Astrocyte (in vitro differentiated cells and primary cell): ENCODE results near the gene ZNF488. TPM values are rescaled to one million over a fixed set of nuclear protein-coding genes. Genes with fewer than 3 reads are reported as not detected.
"Not testable (repeated sequence)": the region's sequence is repeated elsewhere in the genome, so short reads cannot be mapped to it uniquely, and the experiment has no call there.

ENCODE experiments used
- DNase-seq: peaks from one replicate; pipeline ENCODE4 v3.0.0-alpha.2; 2010; ENCODE audit warnings: low read depth
- FAIRE-seq: peaks from 2 replicates; lab custom pipeline; 2011; peaks lifted over from hg19 to GRCh38; lab: Jason Lieb, UNC
- H2AFZ ChIP-seq: 2 replicates; pipeline ENCODE4 v1.6.0; 2012; ENCODE audit warnings: low read depth, low read length, inconsistent platforms
- H3K27ac ChIP-seq: 2 replicates; pipeline ENCODE4 v1.5.1; 2011; ENCODE audit warnings: low read depth, low read length, inconsistent platforms
- H3K27me3 ChIP-seq: 2 replicates; pipeline ENCODE4 v1.6.0; 2011; ENCODE audit warnings: low read length, inconsistent platforms; ENCODE audit not compliant: insufficient read depth
- H3K36me3 ChIP-seq: 2 replicates; pipeline ENCODE4 v1.5.1; 2011; ENCODE audit warnings: low read length, inconsistent platforms; ENCODE audit not compliant: insufficient read depth
- H3K4me1 ChIP-seq: 2 replicates; pipeline ENCODE4 v1.5.1; 2011; ENCODE audit warnings: low read length, inconsistent platforms; ENCODE audit not compliant: insufficient read depth
- H3K4me2 ChIP-seq: 2 replicates; pipeline ENCODE4 v1.6.0; 2012; ENCODE audit warnings: low read length, inconsistent platforms
- H3K4me3 ChIP-seq: 2 replicates; pipeline ENCODE4 v1.5.1; 2011; ENCODE audit warnings: low read depth, mild to moderate bottlenecking, low read length, inconsistent platforms; ENCODE audit not compliant: insufficient read depth
- H3K79me2 ChIP-seq: 2 replicates; pipeline ENCODE4 v1.6.0; 2012; ENCODE audit warnings: mild to moderate bottlenecking, low read length, inconsistent platforms; ENCODE audit not compliant: insufficient read depth
- H3K9ac ChIP-seq: 2 replicates; pipeline ENCODE4 v1.6.0; 2012; ENCODE audit warnings: mild to moderate bottlenecking, low read length, inconsistent platforms
- H3K9me3 ChIP-seq: 2 replicates; pipeline ENCODE4 v1.5.1; 2012; ENCODE audit warnings: low read depth, mild to moderate bottlenecking, low read length, inconsistent platforms; ENCODE audit not compliant: insufficient read depth
- H4K20me1 ChIP-seq: 2 replicates; pipeline ENCODE4 v1.6.0; 2012; ENCODE audit warnings: low read length, inconsistent platforms; ENCODE audit not compliant: insufficient read depth
- H3K27ac Mint-ChIP-seq: one replicate; pipeline ENCODE4 v1.8.0; 2021; ENCODE audit warnings: mild to moderate bottlenecking, mixed read lengths; ENCODE audit not compliant: unreplicated experiment
- H3K27me3 Mint-ChIP-seq: one replicate; pipeline ENCODE4 v1.8.0; 2021; ENCODE audit warnings: low read depth, mixed read lengths; ENCODE audit not compliant: unreplicated experiment
- H3K36me3 Mint-ChIP-seq: one replicate; pipeline ENCODE4 v1.8.0; 2021; ENCODE audit warnings: low read depth, mixed read lengths; ENCODE audit not compliant: unreplicated experiment
- H3K4me1 Mint-ChIP-seq: one replicate; pipeline ENCODE4 v1.8.0; 2021; ENCODE audit warnings: low read depth, mixed read lengths; ENCODE audit not compliant: unreplicated experiment
- H3K4me3 Mint-ChIP-seq: one replicate; pipeline ENCODE4 v1.8.0; 2021; ENCODE audit warnings: mild to moderate bottlenecking, moderate library complexity, mixed read lengths; ENCODE audit not compliant: unreplicated experiment
- H3K9me3 Mint-ChIP-seq: one replicate; pipeline ENCODE4 v1.8.0; 2021; ENCODE audit warnings: mild to moderate bottlenecking, mixed read lengths; ENCODE audit not compliant: unreplicated experiment
- CTCF ChIP-seq: IDR thresholded peaks from 2 replicates; pipeline ENCODE4 v1.5.1; 2011; ENCODE audit warnings: low read depth, mild to moderate bottlenecking, inconsistent platforms, low read length, moderate library complexity; ENCODE audit not compliant: insufficient read depth
- EZH2 ChIP-seq: IDR thresholded peaks from 2 replicates; pipeline ENCODE4 v1.6.1; 2012; ENCODE audit warnings: mild to moderate bottlenecking, low read length, inconsistent platforms; ENCODE audit not compliant: insufficient read depth
- total RNA-seq: library from RNA; stranded (reverse); gene quantifications from 2 replicates; pipeline ENCODE4 v1.2.1, GENCODE V29; 2021

ZNF488 gene
- total RNA-seq, 1 donor from 2014 or later, result 1.4 TPM

GRCh38 chr10:47389619-47390018, 5.5 kb upstream of the ZNF488 start:
- no peak overlapping the region for H3K27ac Mint-ChIP-seq
- no peak overlapping the region for H3K27ac ChIP-seq
- H4K20me1 ChIP-seq, result no peaks in the 10 kb centered on the region
- no peak for DNase-seq
- no peak overlapping the region for H3K4me2 ChIP-seq
- H3K79me2 ChIP-seq, result no peaks in the 10 kb centered on the region
- no peak overlapping the region for H3K9ac ChIP-seq
- no peaks in the 10 kb centered on the region for H3K4me1 ChIP-seq
- H3K9me3 Mint-ChIP-seq, result peaks cover 5% of the 10 kb centered on the region
- H3K36me3 Mint-ChIP-seq, result no peaks in the 10 kb centered on the region
- no peak for FAIRE-seq
- no peaks in the 10 kb centered on the region for H3K9me3 ChIP-seq
- no peaks in the 10 kb centered on the region for H3K27me3 ChIP-seq
- H3K4me3 Mint-ChIP-seq, result no peak overlapping the region
- no peak for TF ChIP-seq EZH2
- no peak for TF ChIP-seq CTCF
- no peak overlapping the region for H2AFZ ChIP-seq
- peaks cover 3% of the 10 kb centered on the region for H3K4me1 Mint-ChIP-seq
- H3K27me3 Mint-ChIP-seq, result peaks cover 2% of the 10 kb centered on the region
- H3K4me3 ChIP-seq, result no peak overlapping the region
- H3K36me3 ChIP-seq, result no peaks in the 10 kb centered on the region

GRCh38 chr10:47388879-47389278, 4.8 kb upstream of the ZNF488 start:
- FAIRE-seq (no peak), DNase-seq (no peak)
- no peaks in the 10 kb centered on the region for H4K20me1 ChIP-seq
- H3K9ac ChIP-seq, result no peak overlapping the region
- no peaks in the 10 kb centered on the region for H3K9me3 ChIP-seq
- H2AFZ ChIP-seq, result no peak overlapping the region
- Mint-ChIP-seq H3K4me3 (no peak overlapping the region), H3K4me1 (peaks cover 3% of the 10 kb centered on the region), H3K27ac (no peak overlapping the region), H3K36me3 (no peaks in the 10 kb centered on the region), H3K9me3 (peaks cover 5% of the 10 kb centered on the region), H3K27me3 (peaks cover 2% of the 10 kb centered on the region)
- H3K36me3 ChIP-seq, result no peaks in the 10 kb centered on the region
- no peak overlapping the region for H3K27ac ChIP-seq
- no peak overlapping the region for H3K4me2 ChIP-seq
- no peak overlapping the region for H3K4me3 ChIP-seq
- no peaks in the 10 kb centered on the region for H3K27me3 ChIP-seq
- TF ChIP-seq EZH2 (no peak), CTCF (no peak)
- H3K4me1 ChIP-seq, result peaks cover 2% of the 10 kb centered on the region
- no peaks in the 10 kb centered on the region for H3K79me2 ChIP-seq

GRCh38 chr10:47386104-47386503, 2.0 kb upstream of the ZNF488 start:
- not testable (repeated sequence) for H2AFZ ChIP-seq, H3K4me1 Mint-ChIP-seq, H3K4me3 Mint-ChIP-seq, FAIRE-seq, H3K9me3 Mint-ChIP-seq, H3K27me3 ChIP-seq, H4K20me1 ChIP-seq, H3K9me3 ChIP-seq, H3K36me3 Mint-ChIP-seq, H3K27ac Mint-ChIP-seq, H3K4me2 ChIP-seq, H3K4me3 ChIP-seq, H3K36me3 ChIP-seq, H3K79me2 ChIP-seq, H3K9ac ChIP-seq, H3K4me1 ChIP-seq, H3K27ac ChIP-seq, DNase-seq
- H3K27me3 Mint-ChIP-seq, result peaks cover 12% of the 10 kb centered on the region
